Measurements from ENCODE around the gene EVA1B.
A peak's percentile ranks its signal among the peaks of the same experiment; 100 is the strongest.

DNA sequence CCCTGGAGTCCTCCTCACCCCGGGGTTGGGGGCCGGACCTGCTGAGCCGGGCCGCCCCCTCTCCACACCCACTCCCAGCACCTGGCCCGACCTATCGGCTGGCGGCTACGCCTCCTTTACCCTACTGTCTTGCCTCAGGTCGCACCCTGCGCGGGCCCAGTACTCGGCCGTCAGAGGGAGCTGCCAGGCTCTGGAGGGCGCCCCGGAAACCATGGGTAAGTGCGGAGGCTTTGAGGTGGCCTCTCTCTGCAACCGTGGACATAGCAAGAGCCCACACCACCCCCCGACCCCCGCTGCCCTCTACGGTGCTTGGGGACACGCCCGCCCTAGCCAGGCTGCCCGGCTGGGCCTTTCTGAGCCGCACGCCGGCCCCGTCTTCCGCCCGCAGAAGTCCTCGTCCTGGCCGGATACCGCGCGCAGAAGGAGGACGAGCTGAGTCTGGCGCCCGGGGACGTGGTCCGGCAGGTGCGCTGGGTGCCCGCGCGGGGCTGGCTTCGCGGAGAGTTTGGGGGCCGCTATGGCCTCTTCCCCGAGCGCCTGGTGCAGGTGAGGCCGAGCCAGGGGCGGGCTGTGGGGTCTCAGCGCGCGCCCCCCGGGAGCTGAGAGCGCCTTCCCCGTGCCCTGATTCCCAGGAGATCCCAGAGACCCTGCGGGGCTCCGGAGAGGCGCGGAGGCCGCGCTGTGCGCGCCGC is 17.1 kb downstream of the EVA1B start, which contains the start of gene SH3D21:
- TF ChIP-seq, protein P1, sequence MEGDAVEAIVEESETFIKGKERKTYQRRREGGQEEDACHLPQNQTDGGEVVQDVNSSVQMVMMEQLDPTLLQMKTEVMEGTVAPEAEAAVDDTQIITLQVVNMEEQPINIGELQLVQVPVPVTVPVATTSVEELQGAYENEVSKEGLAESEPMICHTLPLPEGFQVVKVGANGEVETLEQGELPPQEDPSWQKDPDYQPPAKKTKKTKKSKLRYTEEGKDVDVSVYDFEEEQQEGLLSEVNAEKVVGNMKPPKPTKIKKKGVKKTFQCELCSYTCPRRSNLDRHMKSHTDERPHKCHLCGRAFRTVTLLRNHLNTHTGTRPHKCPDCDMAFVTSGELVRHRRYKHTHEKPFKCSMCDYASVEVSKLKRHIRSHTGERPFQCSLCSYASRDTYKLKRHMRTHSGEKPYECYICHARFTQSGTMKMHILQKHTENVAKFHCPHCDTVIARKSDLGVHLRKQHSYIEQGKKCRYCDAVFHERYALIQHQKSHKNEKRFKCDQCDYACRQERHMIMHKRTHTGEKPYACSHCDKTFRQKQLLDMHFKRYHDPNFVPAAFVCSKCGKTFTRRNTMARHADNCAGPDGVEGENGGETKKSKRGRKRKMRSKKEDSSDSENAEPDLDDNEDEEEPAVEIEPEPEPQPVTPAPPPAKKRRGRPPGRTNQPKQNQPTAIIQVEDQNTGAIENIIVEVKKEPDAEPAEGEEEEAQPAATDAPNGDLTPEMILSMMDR (IDR thresholded peaks at IDR 0.05): peak in 1 of 6 experiments; percentile 1
- no peak for TF ChIP-seq POLR2A (IDR thresholded peaks at IDR 0.05)

All from adrenal gland (tissue), 5 donors.